Measurements from ENCODE around the gene KBTBD6. TPM values are rescaled to one million over a fixed set of nuclear protein-coding genes. Genes with fewer than 3 reads are reported as not detected.
A peak's percentile ranks its signal among the peaks of the same experiment; 100 is the strongest.

The KBTBD6 gene
- total RNA-seq, 1 donor from 2014 or later: 5.7 TPM

DNA sequence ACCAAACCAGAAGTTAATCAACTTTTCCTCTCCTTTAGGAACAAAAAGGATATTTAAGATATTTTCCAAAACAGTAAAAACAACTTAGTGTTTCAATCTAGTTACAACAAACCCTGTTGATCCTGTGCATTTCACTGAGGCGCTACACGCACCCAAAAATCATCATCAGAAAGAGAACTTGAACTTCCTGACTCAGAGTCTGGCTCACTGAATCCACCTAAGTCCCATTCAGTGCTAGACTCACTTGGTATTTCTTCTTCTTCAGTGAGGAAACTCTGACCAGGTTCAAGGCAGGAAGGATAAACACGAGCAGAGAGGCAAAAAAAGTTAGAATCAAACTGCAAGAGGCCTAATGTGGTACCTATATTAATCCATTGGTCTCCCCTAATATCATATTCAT, 2.2 kb downstream of the KBTBD6 start:
- no peaks in the 10 kb centered on the region for H3K9me3 ChIP-seq
- TF ChIP-seq, protein P1, sequence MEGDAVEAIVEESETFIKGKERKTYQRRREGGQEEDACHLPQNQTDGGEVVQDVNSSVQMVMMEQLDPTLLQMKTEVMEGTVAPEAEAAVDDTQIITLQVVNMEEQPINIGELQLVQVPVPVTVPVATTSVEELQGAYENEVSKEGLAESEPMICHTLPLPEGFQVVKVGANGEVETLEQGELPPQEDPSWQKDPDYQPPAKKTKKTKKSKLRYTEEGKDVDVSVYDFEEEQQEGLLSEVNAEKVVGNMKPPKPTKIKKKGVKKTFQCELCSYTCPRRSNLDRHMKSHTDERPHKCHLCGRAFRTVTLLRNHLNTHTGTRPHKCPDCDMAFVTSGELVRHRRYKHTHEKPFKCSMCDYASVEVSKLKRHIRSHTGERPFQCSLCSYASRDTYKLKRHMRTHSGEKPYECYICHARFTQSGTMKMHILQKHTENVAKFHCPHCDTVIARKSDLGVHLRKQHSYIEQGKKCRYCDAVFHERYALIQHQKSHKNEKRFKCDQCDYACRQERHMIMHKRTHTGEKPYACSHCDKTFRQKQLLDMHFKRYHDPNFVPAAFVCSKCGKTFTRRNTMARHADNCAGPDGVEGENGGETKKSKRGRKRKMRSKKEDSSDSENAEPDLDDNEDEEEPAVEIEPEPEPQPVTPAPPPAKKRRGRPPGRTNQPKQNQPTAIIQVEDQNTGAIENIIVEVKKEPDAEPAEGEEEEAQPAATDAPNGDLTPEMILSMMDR (IDR thresholded peaks at IDR 0.05): no peak
- peaks cover 26% of the 10 kb centered on the region for H3K4me1 ChIP-seq
- no peaks in the 10 kb centered on the region for H3K36me3 ChIP-seq
- no peak overlapping the region for H3K27ac ChIP-seq
- no peak for DNase-seq
- H3K4me3 ChIP-seq: no peak overlapping the region
- ATAC-seq: no peak
- H3K27me3 ChIP-seq: no peaks in the 10 kb centered on the region
- intact Hi-C loops (cut with DNase I): no loop called here

DNA sequence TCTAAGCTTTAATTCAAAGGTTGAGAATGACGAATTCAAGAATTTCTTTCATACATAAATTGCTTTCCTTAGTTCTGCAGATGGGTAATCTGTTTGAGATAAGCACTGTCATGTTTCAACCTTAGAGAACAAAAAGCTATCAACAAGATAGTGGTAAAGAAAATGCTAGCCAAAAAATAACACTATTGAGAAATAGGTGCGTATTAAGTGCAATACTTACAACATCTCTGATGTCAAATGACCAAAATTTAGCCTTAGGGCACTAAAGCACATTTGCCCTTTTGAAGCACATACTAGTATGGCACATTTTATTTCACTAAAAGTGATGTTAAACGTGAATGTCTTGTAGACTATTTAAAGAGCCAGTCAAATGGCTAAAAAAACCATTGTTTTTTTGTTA, 4.9 kb downstream of the KBTBD6 start:
- peaks cover 22% of the 10 kb centered on the region for H3K4me1 ChIP-seq

DNA sequence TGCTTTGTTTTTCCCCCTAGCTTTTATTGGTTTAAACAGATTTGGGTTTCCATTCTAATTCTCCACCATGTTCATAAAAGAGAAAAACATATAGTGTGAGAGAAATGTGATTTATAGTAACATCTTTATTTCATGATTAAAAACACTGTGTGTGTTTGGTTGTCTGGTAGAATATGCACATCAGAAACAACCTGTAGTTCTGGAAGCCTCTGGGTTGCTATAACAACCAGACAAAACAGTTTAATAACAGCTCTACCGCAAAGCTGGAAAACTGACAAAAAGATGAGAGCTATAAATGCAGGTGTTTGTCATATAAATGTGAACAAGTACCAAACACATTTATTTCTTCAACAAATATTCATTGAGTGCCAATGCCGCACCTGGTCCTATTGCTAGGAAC, 9.8 kb downstream of the KBTBD6 start:
- TF ChIP-seq, protein P1 (IDR thresholded peaks at IDR 0.05): no peak
- ATAC-seq (no peak), DNase-seq (no peak)
- Histone ChIP-seq H3K4me1 (no peaks in the 10 kb centered on the region), H3K36me3 (no peaks in the 10 kb centered on the region), H3K27me3 (no peaks in the 10 kb centered on the region), H3K27ac (no peak overlapping the region), H3K9me3 (no peaks in the 10 kb centered on the region), H3K4me3 (no peak overlapping the region)
- intact Hi-C loops (cut with DNase I): loop anchor here (10.0 kb wide), 1 partner anchor 82 kb away; no protein-coding TSS in a partner anchor

More for the DNA sequence above, 4.9 kb downstream of the KBTBD6 start:
- no peak for ATAC-seq
- Histone ChIP-seq H3K27me3 (no peaks in the 10 kb centered on the region), H3K27ac (no peak overlapping the region), H3K4me3 (no peak overlapping the region), H3K36me3 (no peaks in the 10 kb centered on the region), H3K9me3 (no peaks in the 10 kb centered on the region)
- TF ChIP-seq, protein P1 (IDR thresholded peaks at IDR 0.05): no peak
- no peak for DNase-seq
- intact Hi-C loops (cut with DNase I): loop anchor here (10.0 kb wide), 1 partner anchor 77 kb away; no protein-coding TSS in a partner anchor

DNA sequence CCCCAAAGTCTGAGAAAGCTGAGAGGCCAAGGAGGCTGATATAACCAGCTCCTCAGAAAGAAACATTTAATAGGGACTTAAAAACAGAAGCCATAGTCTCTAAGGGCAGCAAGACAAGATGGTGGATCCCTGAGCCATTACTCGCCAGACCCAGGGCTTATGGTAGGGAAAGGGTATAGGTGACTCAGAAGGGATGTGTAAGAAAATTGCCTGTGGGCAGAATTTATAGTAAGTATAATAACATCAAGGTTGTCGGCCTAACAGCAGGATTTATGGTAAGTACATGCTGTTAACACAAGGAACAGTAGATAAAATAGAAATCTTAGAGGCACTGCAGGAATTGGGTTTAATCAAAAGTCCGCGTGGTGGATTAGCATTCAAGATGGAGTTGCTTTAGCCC, 14.7 kb downstream of the KBTBD6 start:
- no peaks in the 10 kb centered on the region for H3K27me3 ChIP-seq
- DNase-seq: no peak
- intact Hi-C loops (cut with DNase I): no loop called here
- no peaks in the 10 kb centered on the region for H3K4me1 ChIP-seq
- TF ChIP-seq, protein P1 (IDR thresholded peaks at IDR 0.05): no peak
- no peak for ATAC-seq
- no peak overlapping the region for H3K4me3 ChIP-seq
- H3K36me3 ChIP-seq: no peaks in the 10 kb centered on the region
- H3K9me3 ChIP-seq: no peaks in the 10 kb centered on the region
- H3K27ac ChIP-seq: no peak overlapping the region

DNA sequence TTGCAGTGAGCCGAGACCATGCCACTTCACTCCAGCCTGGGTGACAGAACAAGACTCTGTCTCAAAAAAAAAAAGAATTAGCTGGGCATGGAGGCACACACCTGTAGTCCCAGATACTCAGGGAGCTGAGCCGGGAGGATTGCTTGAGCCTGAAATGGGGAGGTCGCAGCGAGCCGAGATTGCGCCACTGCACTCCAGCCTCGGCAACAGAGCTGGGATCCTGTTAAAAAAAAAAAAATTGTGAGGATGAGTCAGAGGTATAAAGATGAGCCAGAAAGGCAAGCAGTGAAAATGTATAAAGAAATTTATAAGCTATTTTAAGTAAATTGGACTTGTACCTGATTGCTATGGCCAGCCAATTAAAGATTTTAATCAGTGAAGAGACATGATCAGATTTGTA, 21.1 kb downstream of the KBTBD6 start:
- Histone ChIP-seq H3K27me3 (no peaks in the 10 kb centered on the region), H3K4me3 (no peak overlapping the region), H3K9me3 (no peaks in the 10 kb centered on the region), H3K27ac (no peak overlapping the region), H3K36me3 (no peaks in the 10 kb centered on the region), H3K4me1 (no peaks in the 10 kb centered on the region)
- intact Hi-C loops (cut with DNase I): no loop called here
- DNase-seq (no peak), ATAC-seq (no peak)
- TF ChIP-seq, protein P1 (IDR thresholded peaks at IDR 0.05): no peak

DNA sequence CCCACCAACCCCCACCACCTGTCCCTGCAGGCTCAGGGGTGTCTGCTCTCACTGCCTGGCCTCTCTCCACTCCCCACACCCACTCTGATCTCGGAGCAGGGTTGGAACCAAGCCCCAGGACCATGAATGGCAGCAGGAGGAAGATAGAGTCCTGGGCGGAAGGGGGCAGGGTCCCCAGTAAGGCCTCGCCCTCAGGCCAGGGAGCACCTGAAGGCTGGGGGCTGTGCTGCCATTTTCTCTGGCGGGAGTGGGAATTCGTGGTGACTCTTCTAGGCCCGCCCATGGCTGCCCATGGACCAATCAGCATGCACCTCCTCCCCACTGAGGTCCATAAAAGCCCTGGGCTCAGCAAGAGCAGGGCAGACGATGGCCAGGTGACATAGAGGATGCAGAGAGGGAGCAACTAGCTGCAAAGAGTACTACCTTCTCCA, 25.0 kb downstream of the KBTBD6 start:
- intact Hi-C loops (cut with DNase I): no loop called here
- Histone ChIP-seq H3K36me3 (no peaks in the 10 kb centered on the region), H3K27me3 (no peaks in the 10 kb centered on the region), H3K4me3 (no peak overlapping the region), H3K9me3 (no peaks in the 10 kb centered on the region), H3K4me1 (no peaks in the 10 kb centered on the region), H3K27ac (no peak overlapping the region)
- DNase-seq: no peak
- TF ChIP-seq, protein P1 (IDR thresholded peaks at IDR 0.05): no peak
- ATAC-seq: peak; percentile 24

Data from upper lobe of right lung (tissue), 1 donor.